ENCODE results near the gene SRD5A1. TPM values are rescaled to one million over a fixed set of nuclear protein-coding genes. Genes with fewer than 3 reads are reported as not detected.

SRD5A1 gene
- total RNA-seq, 1 experiment from 2014 or later: 29.9 TPM

GRCh38 chr5:6703806-6704205 is 70.6 kb downstream of the SRD5A1 start:
- no peak overlapping the region for H2BK15ac ChIP-seq (ENCODE audit: low read depth, low read length)
- H3K23me2 ChIP-seq (ENCODE audit: insufficient read length, low read depth, low read length, poor library complexity, severe bottlenecking): peaks cover 2% of the 10 kb centered on the region
- H2BK12ac ChIP-seq (ENCODE audit: insufficient read length, low read depth, low read length): no peak overlapping the region
- no peak overlapping the region for H2BK20ac ChIP-seq (ENCODE audit: low read depth, low read length, poor library complexity, severe bottlenecking)
- no peak overlapping the region for H3K27ac Mint-ChIP-seq
- H4K20me1 ChIP-seq (ENCODE audit: control insufficient read depth, insufficient read depth, insufficient read length): no peaks in the 10 kb centered on the region
- no peak overlapping the region for H4K91ac ChIP-seq (ENCODE audit: insufficient read length, low read depth, low read length)
- no peaks in the 10 kb centered on the region for H3K9me3 ChIP-seq (ENCODE audit: control insufficient read depth, low read depth, low read length)
- H3K9me3 Mint-ChIP-seq: no peaks in the 10 kb centered on the region
- H3K4me3 Mint-ChIP-seq: no peak overlapping the region
- H3K56ac ChIP-seq (ENCODE audit: insufficient read length, low read depth, low read length): no peak overlapping the region
- H4K5ac ChIP-seq (ENCODE audit: insufficient read length, low read depth, low read length): no peak overlapping the region
- H3K18ac ChIP-seq (ENCODE audit: insufficient read length, low read depth, low read length): no peak overlapping the region
- no peak for TF ChIP-seq CTCF (conservative IDR thresholded peaks at IDR 0.05)
- H3K4ac ChIP-seq (ENCODE audit: low read depth, low read length): no peak overlapping the region
- H4K8ac ChIP-seq (replicated peaks; ENCODE audit: insufficient read length, low read depth, low read length): no peak overlapping the region
- H2AK5ac ChIP-seq (ENCODE audit: insufficient read length, low read length): no peak overlapping the region
- peaks cover 7% of the 10 kb centered on the region; the same call in 1 of the 2 replicates for H3K4me1 ChIP-seq (ENCODE audit: insufficient read depth, low read length)
- no peak overlapping the region for H3K4me2 ChIP-seq (ENCODE audit: insufficient read depth, insufficient read length, low read length)
- H3K14ac ChIP-seq (ENCODE audit: insufficient read depth, low read length): no peak overlapping the region
- no peaks in the 10 kb centered on the region; a peak in 1 of 7 replicates for H3K36me3 Mint-ChIP-seq (ENCODE audit: insufficient read depth in 1 of 3, low read depth in 3 of 3)
- H3K79me1 ChIP-seq (ENCODE audit: insufficient read depth, low read depth, low read length, poor library complexity, severe bottlenecking): no peaks in the 10 kb centered on the region
- H3K27ac ChIP-seq (ENCODE audit: insufficient read length, low read depth, low read length): no peak overlapping the region
- peaks cover 25 to 29% of the 10 kb centered on the region in 2 experiments for H3K4me1 Mint-ChIP-seq
- H3T11ph ChIP-seq (ENCODE audit: low read length): no peak overlapping the region
- H3K27me3 Mint-ChIP-seq (ENCODE audit: low read depth): peaks cover 3% of the 10 kb centered on the region; the same call in 1 of the 2 replicates
- H3K27me3 ChIP-seq (ENCODE audit: insufficient read depth, low read length): no peaks in the 10 kb centered on the region
- no peak overlapping the region for H2BK120ac ChIP-seq (ENCODE audit: low read depth, low read length, poor library complexity, severe bottlenecking)
- H3K79me2 ChIP-seq (ENCODE audit: insufficient read depth, low read length): no peaks in the 10 kb centered on the region
- DNase-seq: no peak
- no peak overlapping the region for H2BK5ac ChIP-seq (ENCODE audit: insufficient read length, low read length)
- WGBS (ENCODE audit: extremely low coverage, insufficient read length, low lambda C conversion rate): no CpG with 5 or more reads among the region's 6 CpGs
- H3K23ac ChIP-seq (ENCODE audit: insufficient read length, low read depth, low read length): no peak overlapping the region
- no peak overlapping the region for H2AFZ ChIP-seq (ENCODE audit: low read length)
- H3K9ac ChIP-seq (ENCODE audit: extremely low read depth, insufficient read length, low read length): no peak overlapping the region

All from H9 (cell line).